Activated T-cell treated with anti-CD3 and anti-CD28 coated beads for 1 hour (primary cell): Measurements from ENCODE around the gene RPL26.

ENCODE experiments used
- DNase-seq: peaks from one replicate; pipeline ENCODE4 v3.0.0-alpha.2; 2020; ENCODE audit warnings: low read depth

Gene RPL26

GRCh38 chr17:8383143-8383822, at the start of gene RPL26:
TSS of gene RPL26 (minus strand) at chr17:8383193. CDS start at chr17:8382310, 883 bp downstream.
- DNase-seq, result peak; percentile 89

DNA sequence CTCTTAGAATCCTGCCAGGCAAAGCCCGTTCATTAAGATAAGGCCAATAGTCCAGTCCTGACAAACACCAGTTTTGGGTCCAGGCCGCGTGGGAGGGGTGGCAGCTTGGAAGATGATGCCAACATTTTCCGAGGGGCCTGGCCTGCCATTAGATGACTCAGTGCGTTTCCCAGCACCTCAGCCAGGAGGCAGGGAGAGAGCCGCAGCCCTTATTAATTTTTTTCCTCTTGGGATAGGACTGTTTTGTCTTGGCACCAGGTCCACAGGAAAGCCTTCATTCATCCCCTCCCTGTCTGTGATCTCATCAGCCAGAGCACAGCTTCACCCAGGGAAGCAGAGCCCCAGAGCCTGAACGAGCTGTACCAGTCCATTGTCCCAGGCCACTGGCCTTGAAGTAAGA, 48.0 kb upstream of the RPL26 start:
- DNase-seq, result no peak

- DNase-seq, result no peak
Observed at GRCh38 chr17:8426802-8427201, 43.8 kb upstream of the RPL26 start.

DNA sequence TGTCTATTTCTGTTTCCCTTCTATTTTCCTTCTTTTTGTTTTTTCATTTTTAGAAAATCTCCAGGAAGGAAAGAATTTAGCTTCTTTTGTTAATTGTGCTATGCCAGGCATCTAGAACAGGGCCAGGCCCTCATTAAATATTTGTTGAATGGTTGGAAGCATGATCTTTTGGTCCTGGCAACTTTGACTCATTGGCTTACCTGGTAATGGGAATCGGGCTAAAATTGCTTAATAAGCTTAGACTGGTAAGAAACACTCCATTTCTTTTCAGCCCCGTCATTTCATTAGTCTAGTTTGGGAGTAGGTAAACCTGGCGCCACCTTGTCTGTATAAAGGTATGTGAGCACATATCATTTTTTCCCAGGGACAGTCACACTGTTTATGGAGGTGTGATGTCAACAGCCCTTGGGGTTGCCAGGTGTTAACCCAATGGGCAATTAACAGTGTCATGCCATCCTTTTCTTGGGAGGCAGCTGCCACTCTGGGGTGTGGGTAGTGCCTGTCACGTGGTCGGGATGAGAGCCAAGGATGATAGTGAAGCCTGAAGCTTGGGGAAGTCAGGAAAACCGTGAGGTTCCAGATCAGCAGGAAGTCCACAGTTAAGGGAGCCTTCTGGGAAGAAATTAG, 43.2 kb upstream of the RPL26 start:
- DNase-seq, result no peak

DNA sequence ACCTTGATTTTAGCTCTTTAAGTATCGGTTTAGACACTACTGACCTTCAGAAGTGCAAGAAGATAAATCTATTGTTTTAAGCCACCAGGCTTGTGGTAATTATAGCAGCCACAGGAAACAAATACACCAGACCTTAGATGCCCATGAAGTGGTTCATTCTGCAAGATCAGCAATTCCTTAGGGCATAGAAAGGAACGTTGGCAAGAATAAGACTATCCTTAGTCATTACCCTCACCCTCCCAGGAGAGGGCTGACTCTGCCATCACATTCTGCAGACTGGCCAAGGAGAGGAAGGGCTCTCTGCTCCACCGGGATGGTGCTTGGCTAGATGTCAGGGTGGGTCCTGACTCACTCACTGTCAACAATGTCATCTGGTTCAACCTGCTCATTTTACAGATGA, 38.6 kb upstream of the RPL26 start:
- no peak for DNase-seq

DNA sequence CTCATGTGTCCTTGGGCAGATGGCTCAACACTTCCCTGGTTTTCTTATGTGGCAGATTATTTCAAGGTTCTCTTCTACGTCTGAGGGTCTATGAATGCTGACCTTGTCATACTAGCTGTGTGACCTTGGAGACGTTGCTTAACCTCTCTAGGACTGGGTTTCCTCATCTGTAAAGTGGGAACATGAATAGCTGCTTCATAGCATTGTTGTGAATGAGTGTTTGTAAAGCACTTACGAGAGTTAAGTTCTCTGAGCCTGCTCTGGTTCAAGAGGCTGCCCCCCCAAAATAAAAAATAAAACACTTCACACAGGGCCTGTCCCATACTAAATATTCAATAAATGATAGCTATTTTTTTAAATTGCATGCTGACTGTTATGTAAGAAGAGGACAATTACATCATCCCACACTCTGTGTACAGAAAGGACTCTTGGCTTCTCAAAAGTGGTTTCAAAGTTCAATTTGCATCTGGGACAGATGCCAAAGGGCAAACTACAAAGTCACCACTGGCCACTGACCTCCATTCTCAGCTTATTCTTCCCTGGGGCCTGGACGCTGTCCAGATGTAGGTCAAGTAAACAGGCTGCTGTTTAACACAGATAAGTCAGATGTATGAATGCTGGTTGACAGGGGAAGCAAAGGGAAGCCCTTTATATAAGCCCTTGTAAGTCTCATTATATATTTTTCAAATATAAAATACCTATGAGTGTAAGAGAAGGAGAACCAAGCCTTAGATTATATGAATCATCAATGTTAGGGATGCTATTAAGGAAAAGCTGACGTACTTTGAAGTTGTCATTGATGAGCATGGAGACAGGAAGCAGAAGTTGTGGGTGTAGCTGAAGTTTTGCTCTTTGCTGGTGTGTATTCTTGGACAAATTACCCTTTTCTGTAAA, 37.3 kb upstream of the RPL26 start:
- no peak for DNase-seq

- no peak for DNase-seq
Observed at GRCh38 chr17:8419305-8419704, 36.3 kb upstream of the RPL26 start.

GRCh38 chr17:8418471-8418870, 35.5 kb upstream of the RPL26 start:
- no peak for DNase-seq

GRCh38 chr17:8417806-8418205, 34.8 kb upstream of the RPL26 start:
- DNase-seq, result no peak

GRCh38 chr17:8413938-8414337, 30.9 kb upstream of the RPL26 start:
- no peak for DNase-seq

DNA sequence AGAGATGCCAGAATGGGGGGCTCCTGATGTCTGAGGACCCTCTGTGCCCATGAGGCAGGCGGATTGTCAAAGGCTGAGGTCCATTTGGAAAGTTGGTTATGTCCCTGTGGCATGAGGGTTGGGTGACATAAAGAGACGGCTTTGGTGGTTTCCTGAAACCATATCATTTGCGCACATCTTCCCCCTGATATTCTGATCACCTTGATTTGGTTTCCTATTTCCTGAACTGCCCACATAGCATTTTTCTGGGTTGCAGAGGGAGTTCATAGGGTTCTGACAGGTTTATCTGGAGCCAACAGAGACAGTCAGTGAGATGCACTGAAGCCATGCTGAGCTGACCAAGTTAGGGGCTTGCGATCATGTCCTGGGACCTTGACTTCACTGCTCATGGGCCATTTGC, 30.3 kb upstream of the RPL26 start:
- DNase-seq, result no peak

DNA sequence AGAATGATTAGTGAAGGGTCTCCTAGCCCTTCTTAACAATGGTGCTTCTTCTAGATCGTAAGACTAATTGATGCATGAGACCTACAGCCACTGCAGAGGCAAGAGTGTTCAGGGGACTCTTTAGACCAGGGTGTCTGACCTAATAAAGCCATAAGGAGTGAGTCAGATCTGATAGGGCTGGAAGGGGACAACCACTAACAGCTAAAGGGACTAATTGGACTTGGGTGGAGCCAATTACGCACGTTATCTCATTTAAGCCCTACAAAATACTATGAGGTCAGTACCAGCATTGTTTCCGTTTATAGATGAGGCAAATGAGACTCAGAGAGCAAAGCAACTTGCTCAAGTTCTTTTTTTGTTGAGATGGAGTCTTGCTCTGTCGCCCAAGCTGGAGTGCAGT, 29.1 kb upstream of the RPL26 start:
- DNase-seq, result no peak

DNA sequence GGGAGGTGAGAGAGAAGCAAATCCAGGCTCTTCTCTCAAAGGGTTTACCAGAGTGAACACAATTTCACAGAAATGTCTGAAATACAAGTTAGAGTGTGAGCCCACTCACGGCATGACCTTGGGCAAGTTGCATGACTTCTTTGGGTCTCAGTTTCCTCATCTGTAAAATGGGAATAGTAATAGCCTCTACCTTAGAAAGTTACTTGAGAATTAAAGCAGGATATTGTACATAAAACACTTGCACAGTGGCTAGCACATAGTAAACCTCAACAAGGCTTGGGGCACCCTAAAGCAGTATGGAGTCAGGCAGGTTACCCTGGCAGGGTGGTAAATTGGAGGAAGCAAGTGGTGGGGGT, 27.9 kb upstream of the RPL26 start:
- DNase-seq, result no peak

DNA sequence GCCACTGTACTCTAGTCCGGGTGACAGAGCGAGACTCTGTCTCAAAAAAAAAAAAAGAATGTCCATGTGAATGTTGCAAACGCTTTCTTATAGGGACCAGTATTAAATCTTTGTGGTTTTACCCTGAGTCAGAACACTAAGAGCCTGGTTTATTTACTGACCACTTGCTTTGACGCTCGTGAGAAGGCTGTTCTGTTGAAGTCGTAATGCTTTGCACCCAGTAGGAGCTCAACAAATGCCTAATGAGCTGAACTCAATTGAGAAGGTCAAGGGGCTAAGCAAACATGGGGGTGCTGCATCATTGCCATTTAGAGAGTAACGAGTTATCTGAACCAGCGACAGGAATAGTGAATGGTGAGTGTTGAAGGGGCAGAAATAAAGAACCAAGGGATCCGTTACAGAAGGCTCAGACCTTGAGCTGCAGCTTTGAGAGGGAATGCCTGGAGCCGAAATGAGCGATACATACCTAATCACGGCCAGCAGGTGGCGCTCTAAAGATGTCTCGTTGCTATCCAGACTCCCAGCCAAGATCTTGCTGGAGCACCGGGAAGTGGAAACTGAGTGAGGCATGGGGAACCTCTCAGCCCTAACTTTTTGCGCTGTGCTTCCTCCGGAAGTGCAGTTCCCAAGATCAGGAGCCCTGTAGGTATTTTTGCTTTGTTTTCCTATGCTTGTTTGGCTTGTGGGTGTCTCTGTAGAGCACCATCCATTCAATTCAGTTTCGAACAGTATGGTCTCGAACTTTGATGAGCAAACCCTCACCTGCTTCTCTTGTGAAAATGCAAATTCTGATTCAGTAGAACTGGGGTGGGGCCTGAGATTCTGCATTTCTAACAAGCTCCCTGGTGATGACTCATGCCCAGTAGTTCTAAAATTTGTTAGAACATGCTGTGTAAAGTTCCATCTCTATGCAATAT, 27.2 kb upstream of the RPL26 start:
- DNase-seq, result peak; percentile 85

GRCh38 chr17:8408371-8408770, 25.4 kb upstream of the RPL26 start:
- DNase-seq, result no peak

GRCh38 chr17:8406174-8406573, 23.2 kb upstream of the RPL26 start:
- no peak for DNase-seq

DNA sequence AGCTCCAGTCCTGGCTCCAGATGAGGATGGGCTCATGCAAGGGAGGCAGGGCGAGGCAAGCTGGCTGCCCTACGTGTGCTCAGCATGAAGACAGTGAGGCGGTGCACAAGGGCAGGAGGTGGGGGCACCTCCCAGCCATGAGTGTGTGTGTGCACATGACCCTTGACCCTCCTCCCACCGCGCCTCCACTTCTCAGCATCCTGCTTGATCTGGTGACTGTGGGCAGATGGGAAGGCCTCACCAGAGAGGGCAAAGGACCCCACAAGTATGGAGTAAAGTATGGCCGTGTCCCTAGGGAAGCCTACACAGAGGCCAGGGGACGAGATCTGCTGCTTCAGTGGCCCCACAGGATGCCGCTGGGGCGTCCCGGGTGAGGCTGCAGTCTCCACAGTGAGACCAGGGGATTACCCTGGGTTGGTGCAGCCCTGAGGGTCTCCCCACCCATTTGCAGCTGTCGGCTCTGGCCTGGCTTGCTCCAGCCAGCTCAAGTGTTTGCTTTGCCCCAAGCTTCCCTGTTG, 22.6 kb upstream of the RPL26 start:
- DNase-seq, result no peak

DNA sequence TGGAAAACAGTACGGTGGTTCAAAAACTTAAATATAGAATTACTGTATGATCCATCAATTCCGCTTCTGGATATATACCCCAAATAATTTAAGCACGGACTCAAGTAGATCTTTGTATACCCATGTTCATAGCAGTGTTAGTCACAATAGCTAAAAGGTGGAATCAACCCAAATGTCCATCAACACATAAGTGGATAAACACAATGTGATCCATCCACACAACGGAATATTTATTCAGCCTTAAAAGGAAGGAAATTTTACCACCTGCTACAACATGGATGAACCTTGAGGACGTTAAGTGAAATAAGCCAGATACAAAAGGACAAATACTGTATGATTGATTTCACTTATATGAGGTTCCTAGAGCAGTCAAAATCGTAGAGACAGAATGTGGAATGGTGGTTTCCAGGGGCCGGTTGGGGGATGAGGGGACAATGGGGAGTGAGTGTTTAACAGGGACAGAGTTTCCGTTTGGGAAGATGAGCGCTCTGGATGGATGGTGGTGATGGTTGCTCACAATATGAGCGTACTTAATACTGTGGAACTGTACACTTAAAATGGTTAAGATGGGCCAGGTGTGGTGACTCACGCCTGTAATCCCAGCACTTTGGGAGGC, 20.0 kb upstream of the RPL26 start:
- DNase-seq, result no peak

DNA sequence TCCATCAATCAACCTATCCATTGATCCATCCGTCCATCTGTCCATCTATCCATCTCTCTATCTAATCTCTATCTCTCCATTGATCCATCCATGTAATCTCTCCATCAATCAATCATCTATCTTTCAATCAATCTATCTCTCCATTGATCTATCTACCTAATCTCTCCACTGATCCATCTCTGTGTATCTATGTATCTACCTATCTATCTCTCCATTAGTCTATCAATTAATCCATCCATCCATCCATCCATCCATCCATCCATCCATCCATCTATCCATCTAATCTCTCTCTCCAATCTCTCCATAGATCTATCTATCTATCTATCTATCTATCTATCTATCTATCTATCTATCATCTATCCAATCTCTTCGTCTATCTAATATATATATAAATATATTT, 18.1 kb upstream of the RPL26 start:
- no peak for DNase-seq

DNA sequence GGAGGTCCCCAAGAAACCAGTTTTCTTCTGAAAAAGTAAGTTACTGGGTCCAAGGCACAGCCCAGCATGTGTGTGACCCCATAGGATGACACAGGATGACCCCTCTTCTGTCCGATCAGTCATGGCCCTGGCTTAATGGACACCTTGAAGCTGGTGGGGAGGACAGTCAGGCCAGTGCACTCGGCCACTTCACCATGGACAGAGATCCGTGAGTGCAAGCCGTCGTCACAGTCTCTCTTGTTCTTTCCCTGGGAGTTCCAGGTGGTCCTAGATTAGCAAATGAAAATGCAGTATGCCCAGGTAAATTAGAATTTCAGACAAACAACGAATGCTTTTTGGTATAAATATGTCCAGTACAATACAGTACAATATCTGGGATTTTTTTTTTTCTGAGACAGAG, 16.0 kb upstream of the RPL26 start:
- no peak for DNase-seq

DNA sequence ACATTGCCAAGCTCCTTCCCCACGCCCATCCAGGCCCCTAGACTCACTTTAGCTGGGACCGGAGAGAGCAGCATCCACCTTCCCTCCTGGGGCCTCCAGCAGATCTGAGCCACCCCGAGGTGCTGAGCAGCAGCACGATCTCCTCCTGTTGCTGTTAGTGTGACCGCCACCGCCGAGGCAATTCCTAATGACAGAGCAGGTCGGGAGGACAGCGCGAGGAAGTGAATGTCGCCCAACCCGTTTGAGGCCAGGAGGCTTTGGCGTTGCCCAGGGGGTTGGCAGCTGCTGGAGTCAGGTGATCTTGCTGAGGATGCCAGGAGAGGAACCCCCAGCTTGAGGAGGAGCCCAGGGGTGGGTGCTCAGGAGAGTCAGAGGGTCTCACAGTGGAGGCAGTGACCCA, 14.6 kb upstream of the RPL26 start, which contains the start of gene RNF222:
RNF222 (minus strand) TSS at position 192 of the 400 bp plus-strand sequence. CDS start 4,366 bp downstream, outside the sequence.
- no peak for DNase-seq
